ENCODE results near the gene CD79A. TPM values are rescaled to one million over a fixed set of nuclear protein-coding genes. Genes with fewer than 3 reads are reported as not detected.
A peak's percentile ranks its signal among the peaks of the same experiment; 100 is the strongest.

The CD79A gene
- total RNA-seq, 1 donor from 2014 or later: 2.7 TPM

- intact Hi-C loops (cut with micrococcal nuclease): loop anchor here (2.0 kb wide), 1 partner anchor 14 kb away; the partner anchor contains the start of gene ERFL
- no peak for DNase-seq (ENCODE audit: low spot score)
- H3K36me3 Mint-ChIP-seq (ENCODE audit: low read depth): peaks cover 14% of the 10 kb centered on the region
- H3K4me3 Mint-ChIP-seq: no peak overlapping the region
- no peak overlapping the region for H3K27ac Mint-ChIP-seq
- no peaks in the 10 kb centered on the region for H3K9me3 Mint-ChIP-seq
- H3K4me1 Mint-ChIP-seq (ENCODE audit: low read depth): peaks cover 15% of the 10 kb centered on the region
- peaks cover 23% of the 10 kb centered on the region for H3K27me3 Mint-ChIP-seq (ENCODE audit: insufficient read depth)
These were observed 38.1 kb downstream of the CD79A start for GRCh38 chr19:41915021-41915775.

DNA sequence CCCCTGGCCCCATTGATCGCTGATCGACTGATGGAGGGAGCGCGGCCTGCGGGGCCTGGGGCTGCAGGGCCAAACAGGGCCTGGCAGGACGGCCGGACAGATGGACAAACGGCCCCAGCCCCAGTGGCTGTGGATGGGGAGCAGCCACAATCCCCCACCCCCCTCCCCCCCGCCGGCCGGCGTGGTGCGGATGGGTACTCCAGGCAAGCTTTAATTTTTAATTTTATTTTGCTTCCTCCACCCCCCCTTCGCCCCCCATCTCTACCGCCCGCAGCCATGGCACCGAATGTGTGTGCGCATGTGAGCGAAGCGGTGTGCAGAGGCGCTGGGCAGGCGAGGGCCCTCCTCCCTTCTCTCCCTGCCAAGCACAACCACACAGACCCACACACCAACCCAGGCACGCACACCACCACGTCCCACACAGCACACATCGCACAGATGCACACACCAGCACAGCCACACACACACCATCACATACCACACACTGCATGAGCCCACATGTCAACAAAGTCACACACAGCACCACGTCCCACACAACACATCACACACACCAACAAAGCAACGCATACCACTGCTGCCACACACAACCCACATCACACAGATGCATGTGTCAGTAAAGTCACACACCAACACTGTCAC lies 38.8 kb downstream of the CD79A start:
- peaks cover 8% of the 10 kb centered on the region for H3K36me3 Mint-ChIP-seq (ENCODE audit: low read depth)
- DNase-seq (ENCODE audit: low spot score): no peak
- H3K27me3 Mint-ChIP-seq (ENCODE audit: insufficient read depth): peaks cover 23% of the 10 kb centered on the region
- no peak overlapping the region for H3K27ac Mint-ChIP-seq
- H3K4me1 Mint-ChIP-seq (ENCODE audit: low read depth): peaks cover 11% of the 10 kb centered on the region
- no peaks in the 10 kb centered on the region for H3K9me3 Mint-ChIP-seq
- no peak overlapping the region for H3K4me3 Mint-ChIP-seq
- intact Hi-C loops (cut with micrococcal nuclease): loop anchor here (2.0 kb wide), 1 partner anchor 13 kb away; the partner anchor contains the start of gene ERFL

DNA sequence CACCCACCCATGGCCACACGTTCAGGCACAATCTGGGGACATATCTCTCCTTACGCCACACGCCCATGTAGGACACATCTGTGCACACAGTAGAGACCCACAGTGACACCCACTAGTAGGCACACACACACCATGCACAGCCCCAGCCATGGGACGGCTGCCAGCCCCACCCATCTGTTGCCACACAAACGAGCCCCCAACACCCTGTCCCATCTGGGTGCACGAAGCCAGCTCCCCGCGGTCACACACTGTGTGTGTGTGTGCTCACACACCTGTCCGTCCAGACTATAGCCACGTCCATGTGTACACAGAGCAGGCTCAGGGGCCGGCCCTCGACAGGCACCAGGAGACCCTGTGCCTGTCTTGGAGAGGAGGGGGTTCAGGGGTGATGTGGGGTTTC lies 40.6 kb downstream of the CD79A start:
- Mint-ChIP-seq H3K9me3 (no peaks in the 10 kb centered on the region), H3K27me3 (ENCODE audit: insufficient read depth) (peaks cover 19% of the 10 kb centered on the region), H3K4me1 (ENCODE audit: low read depth) (no peaks in the 10 kb centered on the region), H3K36me3 (ENCODE audit: low read depth) (peaks cover 6% of the 10 kb centered on the region), H3K4me3 (no peak overlapping the region), H3K27ac (no peak overlapping the region)
- DNase-seq (ENCODE audit: low spot score): no peak
- intact Hi-C loops (cut with micrococcal nuclease): no loop called here

- Mint-ChIP-seq H3K27ac (no peak overlapping the region), H3K4me3 (no peak overlapping the region), H3K4me1 (ENCODE audit: low read depth) (peaks cover 2% of the 10 kb centered on the region), H3K36me3 (ENCODE audit: low read depth) (peaks cover 7% of the 10 kb centered on the region), H3K9me3 (no peaks in the 10 kb centered on the region), H3K27me3 (ENCODE audit: insufficient read depth) (peaks cover 16% of the 10 kb centered on the region)
- intact Hi-C loops (cut with micrococcal nuclease): no loop called here
- no peak for DNase-seq (ENCODE audit: low spot score)
These were observed 41.0 kb downstream of the CD79A start for GRCh38 chr19:41918095-41918494.

GRCh38 chr19:41918653-41919244 lies 41.7 kb downstream of the CD79A start:
- intact Hi-C loops (cut with micrococcal nuclease): no loop called here
- H3K9me3 Mint-ChIP-seq: no peaks in the 10 kb centered on the region
- no peak overlapping the region for H3K27ac Mint-ChIP-seq
- H3K27me3 Mint-ChIP-seq (ENCODE audit: insufficient read depth): peaks cover 11% of the 10 kb centered on the region
- peaks cover 10% of the 10 kb centered on the region for H3K36me3 Mint-ChIP-seq (ENCODE audit: low read depth)
- no peak overlapping the region for H3K4me3 Mint-ChIP-seq
- peaks cover 7% of the 10 kb centered on the region for H3K4me1 Mint-ChIP-seq (ENCODE audit: low read depth)
- no peak for DNase-seq (ENCODE audit: low spot score)

GRCh38 chr19:41919948-41920712 lies 43.1 kb downstream of the CD79A start:
- peaks cover 10% of the 10 kb centered on the region for H3K36me3 Mint-ChIP-seq (ENCODE audit: low read depth)
- peaks cover 7% of the 10 kb centered on the region for H3K4me1 Mint-ChIP-seq (ENCODE audit: low read depth)
- DNase-seq (ENCODE audit: low spot score): no peak
- H3K9me3 Mint-ChIP-seq: no peaks in the 10 kb centered on the region
- H3K27me3 Mint-ChIP-seq (ENCODE audit: insufficient read depth): peaks cover 5% of the 10 kb centered on the region
- H3K27ac Mint-ChIP-seq: no peak overlapping the region
- intact Hi-C loops (cut with micrococcal nuclease): no loop called here
- no peak overlapping the region for H3K4me3 Mint-ChIP-seq

GRCh38 chr19:41920882-41921576 lies 44.0 kb downstream of the CD79A start:
- Mint-ChIP-seq H3K36me3 (ENCODE audit: low read depth) (peaks cover 10% of the 10 kb centered on the region), H3K27ac (no peak overlapping the region), H3K4me1 (ENCODE audit: low read depth) (peaks cover 7% of the 10 kb centered on the region), H3K9me3 (no peaks in the 10 kb centered on the region), H3K4me3 (no peak overlapping the region), H3K27me3 (ENCODE audit: insufficient read depth) (peaks cover 5% of the 10 kb centered on the region)
- intact Hi-C loops (cut with micrococcal nuclease): no loop called here
- DNase-seq (ENCODE audit: low spot score): no peak

GRCh38 chr19:41921577-41922576 lies 44.8 kb downstream of the CD79A start:
- no peak overlapping the region for H3K4me3 Mint-ChIP-seq
- peak overlapping the region; percentile 25 for H3K27ac Mint-ChIP-seq
- H3K4me1 Mint-ChIP-seq (ENCODE audit: low read depth): peaks cover 7% of the 10 kb centered on the region
- intact Hi-C loops (cut with micrococcal nuclease): no loop called here
- H3K9me3 Mint-ChIP-seq: no peaks in the 10 kb centered on the region
- H3K27me3 Mint-ChIP-seq (ENCODE audit: insufficient read depth): peaks cover 5% of the 10 kb centered on the region
- peaks cover 10% of the 10 kb centered on the region for H3K36me3 Mint-ChIP-seq (ENCODE audit: low read depth)
- DNase-seq (ENCODE audit: low spot score): no peak

GRCh38 chr19:41922585-41922984 lies 45.5 kb downstream of the CD79A start:
- H3K27me3 Mint-ChIP-seq (ENCODE audit: insufficient read depth): peaks cover 5% of the 10 kb centered on the region
- peaks cover 10% of the 10 kb centered on the region for H3K36me3 Mint-ChIP-seq (ENCODE audit: low read depth)
- H3K4me3 Mint-ChIP-seq: no peak overlapping the region
- intact Hi-C loops (cut with micrococcal nuclease): no loop called here
- no peak for DNase-seq (ENCODE audit: low spot score)
- no peaks in the 10 kb centered on the region for H3K9me3 Mint-ChIP-seq
- H3K4me1 Mint-ChIP-seq (ENCODE audit: low read depth): peaks cover 7% of the 10 kb centered on the region
- H3K27ac Mint-ChIP-seq: no peak overlapping the region

DNA sequence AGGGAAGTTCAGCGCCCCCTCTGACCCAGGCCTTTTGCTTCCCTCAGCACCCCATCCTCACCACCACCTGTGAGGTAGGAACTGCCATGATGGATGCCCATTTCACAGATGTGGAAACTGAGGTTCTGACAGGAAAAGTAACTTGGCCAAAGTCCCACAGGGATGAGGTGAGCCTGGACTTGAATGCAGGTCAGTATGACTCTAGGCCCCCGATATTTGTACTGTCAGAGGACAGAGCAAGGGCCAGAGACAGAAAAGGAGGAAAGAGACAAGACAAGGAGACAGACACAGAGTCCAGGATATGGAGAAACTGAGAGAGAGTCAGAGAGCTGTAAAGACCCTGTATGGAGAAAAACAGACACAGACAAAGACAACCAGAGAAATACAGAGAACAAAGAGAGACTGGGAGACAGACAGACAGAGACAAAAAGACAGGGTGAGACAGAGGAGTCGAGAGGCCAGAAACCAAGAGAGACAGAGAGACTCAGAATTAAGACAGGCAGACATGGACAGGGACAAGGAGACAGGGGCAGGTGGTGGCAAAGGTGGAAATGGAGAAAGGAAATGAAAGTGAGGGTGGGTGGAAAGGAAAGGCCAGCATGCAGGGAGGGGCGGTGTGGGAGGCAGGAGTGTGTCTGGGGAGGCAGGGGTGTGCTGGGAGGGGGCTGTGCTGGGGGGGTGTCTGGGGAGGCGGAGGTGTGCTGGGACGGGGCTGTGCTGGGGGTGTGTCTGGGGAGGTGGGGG lies 46.1 kb downstream of the CD79A start:
- DNase-seq (ENCODE audit: low spot score): no peak
- H3K27ac Mint-ChIP-seq: peak overlapping the region; percentile 69

More for the DNA sequence above, 46.1 kb downstream of the CD79A start:
- H3K9me3 Mint-ChIP-seq: no peaks in the 10 kb centered on the region
- H3K4me1 Mint-ChIP-seq (ENCODE audit: low read depth): peaks cover 7% of the 10 kb centered on the region
- H3K4me3 Mint-ChIP-seq: no peak overlapping the region
- intact Hi-C loops (cut with micrococcal nuclease): no loop called here
- peaks cover 10% of the 10 kb centered on the region for H3K36me3 Mint-ChIP-seq (ENCODE audit: low read depth)
- H3K27me3 Mint-ChIP-seq (ENCODE audit: insufficient read depth): peaks cover 5% of the 10 kb centered on the region
